ENCODE data around the gene COL5A1. TPM values are rescaled to one million over a fixed set of nuclear protein-coding genes. Genes with fewer than 3 reads are reported as not detected.

The COL5A1 gene
- total RNA-seq, 4 donors from 2014 or later: 51.9 to 78.3 (median 62.4) TPM

- Histone ChIP-seq H3K4me3 (no peak overlapping the region), H3K36me3 (peaks cover 0 to 86% (median 0%) of the 10 kb centered on the region in 3 donors), H3K27ac (no peak overlapping the region), H3K4me1 (peaks cover 0 to 21% (median 2%) of the 10 kb centered on the region in 4 donors), H3K27me3 (no peaks in the 10 kb centered on the region), H3K9me3 (no peaks in the 10 kb centered on the region)
- TF ChIP-seq EP300 (IDR thresholded peaks at IDR 0.05) (no peak), POLR2A (IDR thresholded peaks at IDR 0.05) (no peak), CTCF (IDR thresholded peaks at IDR 0.05) (no peak)
- no peak for DNase-seq (ENCODE audit: low spot score in 2 of 2)
- WGBS, 2 donors: 93 to 97% methylated on average over 6 of the region's 6 CpGs
Observed at GRCh38 chr9:134808447-134808792, 166.8 kb downstream of the COL5A1 start.

GRCh38 chr9:134809292-134809691 is 167.7 kb downstream of the COL5A1 start:
- 84% methylated on average over 15 of the region's 15 CpGs for WGBS, 2 donors
- TF ChIP-seq POLR2A (IDR thresholded peaks at IDR 0.05) (no peak), EP300 (IDR thresholded peaks at IDR 0.05) (no peak), CTCF (IDR thresholded peaks at IDR 0.05) (no peak)
- Histone ChIP-seq H3K27ac (no peak overlapping the region), H3K27me3 (no peaks in the 10 kb centered on the region), H3K9me3 (no peaks in the 10 kb centered on the region), H3K36me3 (peaks cover 0 to 88% (median 0%) of the 10 kb centered on the region in 3 donors), H3K4me3 (no peak overlapping the region), H3K4me1 (peaks cover 0 to 21% (median 2%) of the 10 kb centered on the region in 4 donors)
- peak in 1 of 2 donors; percentile 13 for DNase-seq (ENCODE audit: low spot score in 2 of 2)

GRCh38 chr9:134809826-134810225 is 168.2 kb downstream of the COL5A1 start:
- H3K36me3 ChIP-seq: peaks cover 0 to 88% (median 0%) of the 10 kb centered on the region in 3 donors

GRCh38 chr9:134811079-134811672 is 169.6 kb downstream of the COL5A1 start:
- Histone ChIP-seq H3K4me1 (peaks cover 0 to 21% (median 2%) of the 10 kb centered on the region in 4 donors), H3K36me3 (peaks cover 0 to 88% (median 0%) of the 10 kb centered on the region in 3 donors), H3K9me3 (no peaks in the 10 kb centered on the region), H3K27me3 (no peaks in the 10 kb centered on the region), H3K27ac (peak overlapping the region in 1 of 4 donors; percentile 67), H3K4me3 (no peak overlapping the region)
- TF ChIP-seq CTCF (IDR thresholded peaks at IDR 0.05) (no peak), POLR2A (IDR thresholded peaks at IDR 0.05) (no peak), EP300 (IDR thresholded peaks at IDR 0.05) (no peak)
- no peak for DNase-seq (ENCODE audit: low spot score in 2 of 2)
- WGBS, 2 donors: 70 to 79% methylated on average over 20 to 22 of the region's 22 CpGs

More at GRCh38 chr9:134809826-134810225, 168.2 kb downstream of the COL5A1 start:
- peaks cover 0 to 21% (median 2%) of the 10 kb centered on the region in 4 donors for H3K4me1 ChIP-seq
- no peaks in the 10 kb centered on the region for H3K9me3 ChIP-seq
- no peak overlapping the region for H3K4me3 ChIP-seq
- H3K27ac ChIP-seq: no peak overlapping the region
- TF ChIP-seq POLR2A (IDR thresholded peaks at IDR 0.05) (no peak), EP300 (IDR thresholded peaks at IDR 0.05) (no peak), CTCF (IDR thresholded peaks at IDR 0.05) (no peak)
- 76 to 81% methylated on average over 10 of the region's 10 CpGs for WGBS, 2 donors
- DNase-seq (ENCODE audit: low spot score in 2 of 2): no peak
- no peaks in the 10 kb centered on the region for H3K27me3 ChIP-seq

- TF ChIP-seq EP300 (IDR thresholded peaks at IDR 0.05) (no peak), POLR2A (IDR thresholded peaks at IDR 0.05) (no peak), CTCF (IDR thresholded peaks at IDR 0.05) (no peak)
- H3K27ac ChIP-seq: peak overlapping the region in 1 of 4 donors; percentile 67
- H3K4me3 ChIP-seq: no peak overlapping the region
- DNase-seq (ENCODE audit: low spot score in 2 of 2): no peak
- 55 to 64% methylated on average over 14 of the region's 14 CpGs for WGBS, 2 donors
- peaks cover 0 to 88% (median 0%) of the 10 kb centered on the region in 3 donors for H3K36me3 ChIP-seq
- no peaks in the 10 kb centered on the region for H3K27me3 ChIP-seq
- H3K9me3 ChIP-seq: no peaks in the 10 kb centered on the region
- peaks cover 0 to 16% (median 2%) of the 10 kb centered on the region in 4 donors for H3K4me1 ChIP-seq
Observed at GRCh38 chr9:134811673-134812342, 170.2 kb downstream of the COL5A1 start.

Measured in tibial nerve (tissue), 4 donors.